H1 (cell line): ENCODE data around the gene DUSP2. TPM values are rescaled to one million over a fixed set of nuclear protein-coding genes. Genes with fewer than 3 reads are reported as not detected.

ENCODE experiments used
- CTCF ChIA-PET: fragments of 300-600 bp; sonication (Branson Sonifier 250); formaldehyde crosslinking; loops from one replicate; lab custom pipeline; 2021; ENCODE audit not compliant: partially characterized antibody; lab: Charles Lee
- POLR2A ChIA-PET: fragments of 300-600 bp; sonication (Branson Sonifier 250); formaldehyde crosslinking; loops from one replicate; lab custom pipeline; 2021; ENCODE audit warnings: inconsistent platforms; ENCODE audit not compliant: partially characterized antibody; lab: Charles Lee
- DNase-seq, 2 experiments: peaks; one replicate each; pipeline versions ENCODE4 v3.0.0 to v3.0.0-alpha.2; 2010 to 2022; ENCODE audit warnings: low spot score in 2 of 2, low read depth in 1 of 2, mixed read lengths in 1 of 2
- FAIRE-seq: peaks from 2 replicates; lab custom pipeline; 2011; peaks lifted over from hg19 to GRCh38; lab: Jason Lieb, UNC
- H2AFZ ChIP-seq: 2 replicates; pipeline ENCODE4 v1.8.1; 2012; ENCODE audit warnings: low read length, inconsistent platforms
- H2AK5ac ChIP-seq: 2 replicates; pipeline ENCODE4 v1.6.1; 2013; ENCODE audit warnings: low read depth, low read length
- H2BK120ac ChIP-seq: replicated peaks from 2 replicates; pipeline ENCODE3; 2013; ENCODE audit warnings: low read depth, low read length, inconsistent platforms
- H2BK12ac ChIP-seq: 2 replicates; pipeline ENCODE4 v1.6.1; 2013; ENCODE audit warnings: low read depth, low read length
- H2BK15ac ChIP-seq: 2 replicates; pipeline ENCODE4 v1.6.1; 2013; ENCODE audit warnings: low read length
- H2BK20ac ChIP-seq: 2 replicates; pipeline ENCODE4 v1.6.1; 2013; ENCODE audit warnings: low read length
- H2BK5ac ChIP-seq: 2 replicates; pipeline ENCODE4 v1.6.1; 2013; ENCODE audit warnings: low read depth, low read length
- H3K14ac ChIP-seq: 2 replicates; pipeline ENCODE4 v1.6.1; 2013; ENCODE audit warnings: inconsistent platforms; ENCODE audit not compliant: insufficient read length
- H3K18ac ChIP-seq: 2 replicates; pipeline ENCODE4 v1.6.1; 2013; ENCODE audit warnings: low read length; ENCODE audit errors: extremely low read depth
- H3K23ac ChIP-seq: 2 replicates; pipeline ENCODE4 v1.6.1; 2013; ENCODE audit warnings: inconsistent platforms; ENCODE audit not compliant: insufficient read length
- H3K23me2 ChIP-seq: 2 replicates; pipeline ENCODE4 v1.6.1; 2013; ENCODE audit warnings: low read depth, low read length
- H3K27ac ChIP-seq: 2 replicates; pipeline ENCODE4 v1.6.1; 2011; ENCODE audit warnings: low read depth, low read length, inconsistent platforms
- H3K27me3 ChIP-seq, 4 experiments: replicated peaks in 1 of 4; 1 replicate in 1 of 4; 2 replicates in 3 of 4; pipeline versions ENCODE4 v1.6.1 to v1.8.1; 2011 to 2013; ENCODE audit warnings: low read length in 3 of 4, mild to moderate bottlenecking in 3 of 4, inconsistent platforms in 2 of 4, mixed read lengths in 2 of 4, moderate library complexity in 1 of 4; ENCODE audit not compliant: control insufficient read depth in 3 of 4, insufficient read depth in 3 of 4; ENCODE audit errors: extremely low read depth in 1 of 4
- H3K36me3 ChIP-seq, 4 experiments: 2 replicates each; pipeline versions ENCODE4 v1.6.1 to v1.8.1; 2011 to 2013; ENCODE audit warnings: mild to moderate bottlenecking in 4 of 4, low read length in 3 of 4, moderate library complexity in 2 of 4, control low read depth in 1 of 4, inconsistent platforms in 1 of 4; ENCODE audit not compliant: insufficient read depth in 4 of 4, control insufficient read depth in 2 of 4
- H3K4ac ChIP-seq: replicated peaks from 2 replicates; pipeline ENCODE3; 2013; ENCODE audit warnings: low read length, low read depth, mixed read lengths, inconsistent platforms; ENCODE audit not compliant: insufficient read length
- H3K4me1 ChIP-seq, 4 experiments: replicated peaks in 1 of 4; 1 replicate in 1 of 4; 2 replicates in 3 of 4; pipeline versions ENCODE4 v1.6.1 to v1.8.1; 2011 to 2013; ENCODE audit warnings: low read length in 3 of 4, inconsistent platforms in 2 of 4, mixed read lengths in 1 of 4; ENCODE audit not compliant: insufficient read depth in 4 of 4, control insufficient read depth in 3 of 4
- H3K4me2 ChIP-seq, 2 experiments: 2 replicates each; pipeline versions ENCODE4 v1.6.1 to v1.8.1; 2011 to 2013; ENCODE audit warnings: low read depth in 2 of 2, low read length in 2 of 2, control low read depth in 1 of 2, inconsistent platforms in 1 of 2, mild to moderate bottlenecking in 1 of 2; ENCODE audit not compliant: insufficient read depth in 1 of 2
- H3K4me3 ChIP-seq, 4 experiments: fragments of 200-600, 300-600 bp in 1 of 4; sonication (generic), shearing (Covaris generic), sonication (Bioruptor Twin) in 1 of 4; 2 replicates each; pipeline versions ENCODE4 v1.5.1 to v1.8.1; 2011 to 2016; ENCODE audit warnings: low read length in 4 of 4, low read depth in 3 of 4, control low read depth in 2 of 4, inconsistent platforms in 2 of 4, mild to moderate bottlenecking in 2 of 4, mixed read lengths in 1 of 4, moderate library complexity in 1 of 4; ENCODE audit not compliant: insufficient read depth in 2 of 4; ENCODE audit errors: extremely low read depth in 1 of 4
- H3K56ac ChIP-seq: replicated peaks from 2 replicates; pipeline ENCODE3; 2013; ENCODE audit warnings: low read depth, mild to moderate bottlenecking, mixed read lengths, low read length, inconsistent platforms; ENCODE audit not compliant: insufficient read length
- H3K79me1 ChIP-seq: 2 replicates; pipeline ENCODE4 v1.6.1; 2013; ENCODE audit warnings: low read depth, low read length, control low read depth
- H3K79me2 ChIP-seq, 2 experiments: 2 replicates each; pipeline versions ENCODE4 v1.6.1 to v1.8.1; 2012 to 2013; ENCODE audit warnings: low read length in 2 of 2, mild to moderate bottlenecking in 2 of 2, inconsistent platforms in 1 of 2; ENCODE audit not compliant: insufficient read depth in 2 of 2, control insufficient read depth in 1 of 2
- H3K9ac ChIP-seq, 4 experiments: replicated peaks in 1 of 4; 1 replicate in 1 of 4; 2 replicates in 3 of 4; pipeline versions ENCODE4 v1.6.1 to v1.8.1; 2011 to 2013; ENCODE audit warnings: low read depth in 3 of 4, low read length in 3 of 4, control low read depth in 2 of 4, mild to moderate bottlenecking in 2 of 4, moderate library complexity in 2 of 4, inconsistent platforms in 1 of 4; ENCODE audit errors: extremely low read depth in 1 of 4
- H3K9me3 ChIP-seq, 2 experiments: 2 replicates each; pipeline versions ENCODE4 v1.6.1 to v1.8.1; 2012 to 2013; ENCODE audit warnings: mild to moderate bottlenecking in 2 of 2, moderate library complexity in 2 of 2, control low read depth in 1 of 2, inconsistent platforms in 1 of 2, low read depth in 1 of 2, low read length in 1 of 2, mixed read lengths in 1 of 2; ENCODE audit not compliant: insufficient read depth in 2 of 2
- H4K20me1 ChIP-seq, 2 experiments: replicated peaks in 1 of 2; 2 replicates each; pipeline versions ENCODE3 to v1.8.1; 2011 to 2013; ENCODE audit warnings: inconsistent platforms in 2 of 2, low read length in 2 of 2, mild to moderate bottlenecking in 1 of 2; ENCODE audit not compliant: insufficient read depth in 2 of 2, control insufficient read depth in 1 of 2
- H4K5ac ChIP-seq: 2 replicates; pipeline ENCODE4 v1.6.1; 2013; ENCODE audit warnings: low read length, low read depth, mixed read lengths, inconsistent platforms; ENCODE audit not compliant: insufficient read length
- H4K8ac ChIP-seq: 2 replicates; pipeline ENCODE4 v1.8.0; 2013; ENCODE audit warnings: mild to moderate bottlenecking, moderate library complexity, low read length, inconsistent platforms; ENCODE audit not compliant: insufficient read depth; ENCODE audit errors: extremely low read depth
- H4K91ac ChIP-seq: replicated peaks from 2 replicates; pipeline ENCODE3; 2013; ENCODE audit warnings: low read length, mixed read lengths, inconsistent platforms; ENCODE audit not compliant: insufficient read length
- E2F6 ChIP-seq: IDR thresholded peaks from 2 replicates; pipeline ENCODE4 v1.6.1; 2012; ENCODE audit warnings: inconsistent platforms
- GABPA ChIP-seq: IDR thresholded peaks from 2 replicates; pipeline ENCODE4 v1.6.1; 2011; ENCODE audit warnings: mild to moderate bottlenecking, low read length, moderate library complexity, borderline replicate concordance; ENCODE audit not compliant: insufficient read depth
- HDAC6 ChIP-seq: IDR thresholded peaks from one replicate; pipeline ENCODE4 v1.7.1; 2012; ENCODE audit warnings: low read depth, mild to moderate bottlenecking, inconsistent platforms, low read length, moderate library complexity
- KDM1A ChIP-seq: fragments of 200-600, 300-600 bp; sonication (generic); IDR thresholded peaks from 2 replicates; pipeline ENCODE4 v1.7.1; 2016; ENCODE audit warnings: mild to moderate bottlenecking, low read length, borderline replicate concordance
- MAX ChIP-seq: IDR thresholded peaks from 2 replicates; pipeline ENCODE4 v1.6.1; 2012; ENCODE audit warnings: inconsistent platforms
- PHF8 ChIP-seq: fragments of 200-600 bp; sonication (generic); conservative IDR thresholded peaks from 2 replicates; pipeline ENCODE4 v1.7.1; 2012; ENCODE audit warnings: low read depth, mild to moderate bottlenecking, inconsistent platforms, low read length, moderate library complexity
- SIRT6 ChIP-seq: IDR thresholded peaks from one replicate; pipeline ENCODE4 v1.7.1; 2012; ENCODE audit warnings: low read length, inconsistent platforms
- TBP ChIP-seq: IDR thresholded peaks from 2 replicates; pipeline ENCODE4 v1.6.1; 2011; ENCODE audit warnings: low read depth, low read length, improper control_type of control experiment
- TCF12 ChIP-seq: IDR thresholded peaks from 2 replicates; pipeline ENCODE4 v1.6.1; 2011; ENCODE audit warnings: low read depth, mild to moderate bottlenecking, low read length
- YY1 ChIP-seq: IDR thresholded peaks from 2 replicates; pipeline ENCODE4 v1.6.1; 2011; ENCODE audit warnings: low read depth, mild to moderate bottlenecking, low read length
- WGBS, 2 experiments: shearing (Covaris generic) in 1 of 2; methylation state at CpG; one replicate each; pipeline versions ENCODE4 v1.1.6 to v1.1.7; 2013 to 2015; ENCODE audit warnings: low lambda C conversion rate in 2 of 2, mixed read lengths in 2 of 2, inconsistent platforms in 1 of 2, low coverage in 1 of 2, missing lambda C conversion rate in 1 of 2; ENCODE audit not compliant: insufficient replicate concordance in 2 of 2, insufficient coverage in 1 of 2, insufficient read length in 1 of 2; ENCODE audit errors: extremely low coverage in 1 of 2, missing lambda C conversion rate in 1 of 2; 5-methylcytosine and 5-hydroxymethylcytosine counted together
- polyA plus RNA-seq, 7 experiments: library from polyadenylated mRNA; depleted of rRNA in 3 of 7; stranded (reverse) in 5 of 7; unstranded in 2 of 7; fragments of >200 nt in 5 of 7; fragments of 200-250 nt in 2 of 7; gene quantifications; 1 replicate in 5 of 7; 2 replicates in 1 of 7; 4 replicates in 1 of 7; pipeline versions ENCODE4 v1.2.1 to v1.2.3, GENCODE V29; 2011 to 2013; ENCODE audit warnings: missing spikeins in 2 of 7, mixed read lengths in 2 of 7
- total RNA-seq: library from RNA; stranded (reverse); fragmentation: NEBNext Ultra II Directional; extraction: Animal tissue kit (Norgen Biotek cat#: 25700); gene quantifications from 2 replicates; pipeline ENCODE4 v1.2.1, GENCODE V29; 2021

The DUSP2 gene
- total and polyA plus RNA-seq, 2 of the 8 experiments (the other 6 are each of a cell fraction or from before 2014, with no cell fraction given), result 10.1 to 10.4 TPM

GRCh38 chr2:96115631-96116423 lies 29.4 kb downstream of the DUSP2 start:
- H3K23ac ChIP-seq, result no peak overlapping the region
- H3K9me3 ChIP-seq, result peaks cover 0 to 5% of the 10 kb centered on the region in 2 experiments; a peak in 1 of 4 replicates
- H3K27me3 ChIP-seq, result peaks cover 0 to 32% (median 25%) of the 10 kb centered on the region in 4 experiments; a peak in 5 of 7 replicates
- H2BK12ac ChIP-seq, result peak overlapping the region; percentile 68; the same call in 1 of the 2 replicates
- POLR2A ChIA-PET, result interaction anchor here (1.0 to 1.8 kb wide), 3 partner anchors 9 to 126 kb away, joined by 3 to 6 read pairs (median 5); no protein-coding TSS in a partner anchor
- FAIRE-seq (no peak), DNase-seq (no peak)
- no peak overlapping the region for H3K4ac ChIP-seq
- H4K8ac ChIP-seq, result peak overlapping the region; percentile 19
- no peak overlapping the region for H4K91ac ChIP-seq
- peak overlapping the region in 2 of 4 experiments; percentile 13 to 24; a peak in 3 of 7 replicates for H3K9ac ChIP-seq
- peaks cover 0 to 20% (median 12%) of the 10 kb centered on the region in 4 experiments; a peak in 6 of 7 replicates for H3K4me1 ChIP-seq
- H3K4me3 ChIP-seq, result peak overlapping the region; percentile 57 to 81 (median 60)
- CTCF ChIA-PET, result interaction anchor here (0.5 to 6.6 kb wide), 17 partner anchors 8 to 228 kb away, joined by 3 to 61 read pairs (median 7); partner anchors contain the start of gene ASTL
- no peak overlapping the region for H3K27ac ChIP-seq
- H3K18ac ChIP-seq, result peak overlapping the region; percentile 71; the same call in 1 of the 2 replicates
- no peak overlapping the region for H2BK120ac ChIP-seq
- H2BK5ac ChIP-seq, result no peak overlapping the region; the same call in 1 of the 2 replicates
- no peak overlapping the region for H2AK5ac ChIP-seq
- H2AFZ ChIP-seq, result 0 out of 2 replicates have a peak overlapping the region, but pooled peaks have one; percentile 3
- no peaks in the 10 kb centered on the region for H3K79me1 ChIP-seq
- no peak overlapping the region for H4K5ac ChIP-seq
- no peaks in the 10 kb centered on the region for H3K79me2 ChIP-seq
- no peak overlapping the region for H3K56ac ChIP-seq
- H3K14ac ChIP-seq, result no peak overlapping the region
- H3K23me2 ChIP-seq, result peaks cover 11% of the 10 kb centered on the region; the same call in 1 of the 2 replicates
- H3K4me2 ChIP-seq, result peak overlapping the region; percentile 74 to 78
- H2BK15ac ChIP-seq, result peak overlapping the region; percentile 83; the same call in 1 of the 2 replicates
- H2BK20ac ChIP-seq, result no peak overlapping the region
- H3K36me3 ChIP-seq, result no peaks in the 10 kb centered on the region
- WGBS, 2 experiments, result 60% methylated on average over 54 of the region's 77 CpGs; no CpG with 5 or more reads in 1 of the 2 experiments
- no peaks in the 10 kb centered on the region for H4K20me1 ChIP-seq
- TF ChIP-seq HDAC6, result no peak
- no peak for TF ChIP-seq TBP
- no peak for TF ChIP-seq KDM1A
- no peak for TF ChIP-seq TCF12
- TF ChIP-seq GABPA, result no peak
- peak; percentile 53; the same call in 1 of the 2 replicates for TF ChIP-seq MAX
- TF ChIP-seq SIRT6, result no peak
- no peak; the same call in 1 of the 2 replicates for TF ChIP-seq PHF8
- peak; percentile 54; the same call in 1 of the 2 replicates for TF ChIP-seq YY1
- no peak; the same call in none of the 2 replicates for TF ChIP-seq E2F6
